ENCODE measurements around the gene ACTR3.

Gene ACTR3

GRCh38 chr2:113858764-113859163 lies 31.1 kb upstream of the ACTR3 start:
- DNase-seq (ENCODE audit: low read depth), result no peak
- TF ChIP-seq CTCF (IDR thresholded peaks at IDR 0.05; ENCODE audit: control insufficient read depth, extremely low read depth, insufficient read depth), result no peak
- no peak overlapping the region for H3K4me3 ChIP-seq (ENCODE audit: low read depth, low read length)

- TF ChIP-seq CTCF (IDR thresholded peaks at IDR 0.05; ENCODE audit: control insufficient read depth, extremely low read depth, insufficient read depth), result no peak
Observed at GRCh38 chr2:113861740-113862139, 28.1 kb upstream of the ACTR3 start.

GRCh38 chr2:113863144-113863543 lies 26.7 kb upstream of the ACTR3 start:
- TF ChIP-seq CTCF (IDR thresholded peaks at IDR 0.05; ENCODE audit: control insufficient read depth, extremely low read depth, insufficient read depth), result no peak
- DNase-seq (ENCODE audit: low read depth), result no peak
- no peak overlapping the region for H3K4me3 ChIP-seq (ENCODE audit: low read depth, low read length)

More at GRCh38 chr2:113861740-113862139, 28.1 kb upstream of the ACTR3 start:
- DNase-seq (ENCODE audit: low read depth), result no peak
- H3K4me3 ChIP-seq (ENCODE audit: low read depth, low read length), result no peak overlapping the region

- H3K4me3 ChIP-seq (ENCODE audit: low read depth, low read length), result no peak overlapping the region
- DNase-seq (ENCODE audit: low read depth), result no peak
- no peak for TF ChIP-seq CTCF (IDR thresholded peaks at IDR 0.05; ENCODE audit: control insufficient read depth, extremely low read depth, insufficient read depth)
Observed at GRCh38 chr2:113867571-113867970, 22.3 kb upstream of the ACTR3 start.

- no peak overlapping the region for H3K4me3 ChIP-seq (ENCODE audit: low read depth, low read length)
- no peak for TF ChIP-seq CTCF (IDR thresholded peaks at IDR 0.05; ENCODE audit: control insufficient read depth, extremely low read depth, insufficient read depth)
- DNase-seq (ENCODE audit: low read depth), result no peak
Observed at GRCh38 chr2:113869253-113869652, 20.6 kb upstream of the ACTR3 start.

GRCh38 chr2:113872201-113872600 lies 17.7 kb upstream of the ACTR3 start:
- no peak for DNase-seq (ENCODE audit: low read depth)
- no peak for TF ChIP-seq CTCF (IDR thresholded peaks at IDR 0.05; ENCODE audit: control insufficient read depth, extremely low read depth, insufficient read depth)
- H3K4me3 ChIP-seq (ENCODE audit: low read depth, low read length), result no peak overlapping the region

- H3K4me3 ChIP-seq (ENCODE audit: low read depth, low read length), result no peak overlapping the region
- TF ChIP-seq CTCF (IDR thresholded peaks at IDR 0.05; ENCODE audit: control insufficient read depth, extremely low read depth, insufficient read depth), result no peak
- no peak for DNase-seq (ENCODE audit: low read depth)
Observed at GRCh38 chr2:113873867-113874266, 16.0 kb upstream of the ACTR3 start.

All from LNCaP clone FGC (cell line).